Right renal pelvis (tissue), 4 donors: ENCODE measurements around the gene TDG. TPM values are rescaled to one million over a fixed set of nuclear protein-coding genes. Genes with fewer than 3 reads are reported as not detected.

ENCODE experiments used
- DNase-seq, 4 donors: peaks; one replicate each; pipeline ENCODE4 v3.0.0-alpha.2; 2013; ENCODE audit warnings: low read depth in 4 of 4, low spot score in 3 of 4, missing footprints in 1 of 4
- polyA plus RNA-seq, 4 donors: library from polyadenylated mRNA; unstranded; fragments of 120-200 nt; gene quantifications; one replicate each; pipeline ENCODE4 v1.2.1, GENCODE V29; 2013; ENCODE audit not compliant: insufficient read length in 4 of 4

The TDG gene
- polyA plus RNA-seq: 10 to 100 TPM; 48.3 to 58.4 (median 52.0) TPM

GRCh38 chr12:103965590-103966504 lies at the start of gene TDG:
Gene TDG (plus strand): TSS chr12:103965872. CDS start chr12:103966038, 166 bp downstream.
- peak; percentile 95 to 99 (median 97) for DNase-seq

- DNase-seq: no peak
Observed at GRCh38 chr12:103917873-103918272, 47.8 kb upstream of the TDG start.

GRCh38 chr12:103924761-103925641 lies 40.7 kb upstream of the TDG start:
- DNase-seq: no peak

- no peak for DNase-seq
Observed at GRCh38 chr12:103928682-103929045, 37.0 kb upstream of the TDG start.

GRCh38 chr12:103929046-103929783 lies 36.5 kb upstream of the TDG start:
- peak; percentile 85 to 89 (median 86) for DNase-seq

- no peak for DNase-seq
Observed at GRCh38 chr12:103929784-103930033, 36.0 kb upstream of the TDG start.

- DNase-seq: peak; percentile 98 to 100 (median 100)
Observed at GRCh38 chr12:103930034-103930786, 35.5 kb upstream of the TDG start, which contains the start of gene HSP90B1. Gene HSP90B1 (plus strand): TSS chr12:103930410. CDS start chr12:103930516, 106 bp downstream.

GRCh38 chr12:103930787-103931735 lies 34.6 kb upstream of the TDG start:
- peak in 3 of 4 donors; percentile 23 to 40 (median 35) for DNase-seq

GRCh38 chr12:103933237-103933636 lies 32.4 kb upstream of the TDG start:
- no peak for DNase-seq

GRCh38 chr12:103936679-103937078 lies 29.0 kb upstream of the TDG start:
- no peak for DNase-seq

- DNase-seq: no peak
Observed at GRCh38 chr12:103944964-103945363, 20.7 kb upstream of the TDG start.

GRCh38 chr12:103947871-103948555 lies 17.7 kb upstream of the TDG start:
- DNase-seq: no peak

GRCh38 chr12:103948746-103949406 lies 16.8 kb upstream of the TDG start:
- DNase-seq: no peak

- no peak for DNase-seq
Observed at GRCh38 chr12:103952497-103952896, 13.2 kb upstream of the TDG start.

- DNase-seq: no peak
Observed at GRCh38 chr12:103955811-103956508, 9.7 kb upstream of the TDG start.

- DNase-seq: peak in 1 of 4 donors; percentile 8
Observed at GRCh38 chr12:103956509-103957027, 9.1 kb upstream of the TDG start.

- no peak for DNase-seq
Observed at GRCh38 chr12:103957865-103958388, 7.7 kb upstream of the TDG start.
